Measurements from ENCODE around the gene PGM2.

DNA sequence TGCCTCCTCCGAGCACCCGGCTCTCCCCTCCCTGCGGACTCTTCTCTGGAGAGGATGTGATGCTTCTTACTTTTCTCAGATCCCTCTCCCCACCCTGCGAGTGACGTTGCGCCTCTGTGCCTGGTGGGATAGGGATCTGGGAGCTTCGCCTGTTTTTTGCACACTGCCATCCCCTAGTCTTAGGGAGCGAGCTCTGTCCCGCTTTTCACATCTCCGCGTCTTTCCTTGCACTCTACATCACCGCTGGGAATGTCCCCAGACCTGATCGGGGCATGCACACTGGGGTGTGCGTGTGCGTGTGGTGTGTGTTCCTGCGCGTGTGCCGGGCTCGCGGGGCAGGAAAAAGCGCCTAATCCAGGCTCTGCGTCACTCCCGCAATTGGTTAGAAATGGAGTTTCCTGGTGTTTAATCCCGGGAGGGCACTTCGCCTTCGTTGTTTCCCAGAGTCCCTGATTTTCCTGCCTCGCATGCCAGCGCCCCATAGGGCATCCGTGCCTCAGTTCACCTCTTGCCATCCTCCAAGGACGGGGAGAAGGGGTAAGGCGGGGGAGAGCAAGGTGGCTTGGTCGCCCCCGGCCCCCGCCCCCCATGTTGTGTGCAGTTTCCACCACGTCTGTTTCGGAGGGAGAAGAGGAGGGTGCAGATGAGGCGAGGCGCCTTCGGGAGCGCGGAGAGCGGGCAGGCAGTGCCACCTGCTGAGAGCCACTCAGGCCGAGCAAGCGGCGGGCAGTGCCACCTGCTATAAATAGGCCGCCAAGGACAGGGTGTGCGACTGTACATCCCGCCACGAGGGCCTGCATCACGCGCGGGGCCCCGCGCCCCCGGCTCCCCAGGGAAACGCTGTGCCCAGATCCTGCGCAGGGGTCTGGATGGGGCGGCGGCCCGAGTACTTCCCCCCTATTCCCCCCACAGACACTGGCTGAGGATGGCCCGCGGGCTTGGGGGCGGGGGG lies 63.6 kb downstream of the PGM2 start:
- TF ChIP-seq POLR2A (IDR thresholded peaks at IDR 0.05; ENCODE audit: low read length), result no peak
- TF ChIP-seq GATA1 (IDR thresholded peaks at IDR 0.05; ENCODE audit: low read depth, low read length), result no peak

Data from erythroblast (primary cell).